HG03439 (cell line): ENCODE results near the gene OR5AN1.

Source experiments
- ATAC-seq: cut with Tn5 transposase; IDR thresholded peaks from one replicate; pipeline ENCODE4 v1.9.1; 2021; ENCODE audit warnings: mild to moderate bottlenecking, moderate library complexity; ENCODE audit not compliant: unreplicated experiment

OR5AN1 gene

DNA sequence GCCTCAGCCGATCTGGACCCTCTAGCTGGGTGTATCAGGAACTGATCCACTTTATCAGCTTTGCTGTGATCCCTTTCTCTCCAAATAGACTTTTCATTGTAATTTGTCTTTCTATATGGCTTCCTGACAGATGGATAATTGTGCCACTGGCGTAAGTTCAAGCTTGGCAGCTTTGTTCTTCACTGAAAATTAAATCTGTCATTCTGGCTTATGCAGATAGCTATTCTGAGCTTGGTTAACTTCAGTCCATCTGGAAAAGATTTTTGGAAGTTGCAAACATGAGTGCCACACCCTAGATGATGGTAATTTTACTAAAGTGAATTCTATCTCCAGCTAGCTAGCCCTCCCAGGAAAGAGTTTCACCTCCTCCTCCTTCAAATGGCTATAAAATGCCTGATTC is 59.5 kb downstream of the OR5AN1 start:
- ATAC-seq = no peak
